NCI-H2029 (cell line): Measurements from ENCODE around the gene CPA2.

Source experiments
- DNase-seq: peaks from one replicate; lab custom pipeline; 2025; lab: John Stamatoyannopoulos, UW

The CPA2 gene

GRCh38 chr7:130279906-130280305 is 13.2 kb downstream of the CPA2 start:
- DNase-seq = no peak

GRCh38 chr7:130281260-130281659 is 14.6 kb downstream of the CPA2 start:
- DNase-seq = no peak

- peak; percentile 53 for DNase-seq
Measured at GRCh38 chr7:130286881-130287280, 20.2 kb downstream of the CPA2 start.

GRCh38 chr7:130288168-130288567 is 21.5 kb downstream of the CPA2 start:
- DNase-seq = no peak

GRCh38 chr7:130288829-130289228 is 22.2 kb downstream of the CPA2 start:
- no peak for DNase-seq

- no peak for DNase-seq
Measured at GRCh38 chr7:130289478-130289877, 22.8 kb downstream of the CPA2 start.

- no peak for DNase-seq
Measured at GRCh38 chr7:130290745-130291144, 24.1 kb downstream of the CPA2 start.

- DNase-seq = no peak
Measured at GRCh38 chr7:130292682-130293257, 26.1 kb downstream of the CPA2 start, which contains the start of gene CPA4. Gene CPA4, plus strand, starts transcription at chr7:130293161. Its CDS starts 20 bp downstream, at chr7:130293181.

- DNase-seq = no peak
Measured at GRCh38 chr7:130293521-130293920, 26.9 kb downstream of the CPA2 start.

- no peak for DNase-seq
Measured at GRCh38 chr7:130294314-130294713, 27.7 kb downstream of the CPA2 start.

GRCh38 chr7:130296221-130296951 is 29.7 kb downstream of the CPA2 start:
- no peak for DNase-seq

GRCh38 chr7:130297628-130298543 is 31.2 kb downstream of the CPA2 start:
- peak; percentile 70 for DNase-seq

GRCh38 chr7:130298544-130299326 is 32.1 kb downstream of the CPA2 start:
- DNase-seq = no peak

- no peak for DNase-seq
Measured at GRCh38 chr7:130299866-130300265, 33.2 kb downstream of the CPA2 start.

GRCh38 chr7:130301501-130302020 is 34.9 kb downstream of the CPA2 start:
- no peak for DNase-seq

- DNase-seq = no peak
Measured at GRCh38 chr7:130302649-130303048, 36.0 kb downstream of the CPA2 start.

GRCh38 chr7:130303127-130303526 is 36.5 kb downstream of the CPA2 start:
- no peak for DNase-seq

- DNase-seq = no peak
Measured at GRCh38 chr7:130303551-130303950, 36.9 kb downstream of the CPA2 start.

- no peak for DNase-seq
Measured at GRCh38 chr7:130303982-130304381, 37.3 kb downstream of the CPA2 start.

- no peak for DNase-seq
Measured at GRCh38 chr7:130304878-130305277, 38.2 kb downstream of the CPA2 start.

- DNase-seq = no peak
Measured at GRCh38 chr7:130305433-130306042, 38.9 kb downstream of the CPA2 start.
